HCT116 (cell line): ENCODE data around the gene RS1. TPM values are rescaled to one million over a fixed set of nuclear protein-coding genes. Genes with fewer than 3 reads are reported as not detected.

Experiments used
- total RNA-seq: library from RNA; stranded (reverse); gene quantifications from one replicate; pipeline ENCODE4 v1.2.1, GENCODE V29; 2021; ENCODE audit not compliant: unreplicated experiment

Gene RS1
- total RNA-seq, 1 experiment from 2014 or later, result not detected

Other genes with a start within 250 kb of the RS1 start
- gene CDKL5, start 246.5 kb downstream of the RS1 start, total RNA-seq, result 2.5 TPM
- not detected for gene PPEF1, start 35.5 kb upstream of the RS1 start, total RNA-seq